Testis (tissue), 3 donors: ENCODE data around the gene BCKDHB. TPM values are rescaled to one million over a fixed set of nuclear protein-coding genes. Genes with fewer than 3 reads are reported as not detected.

Experiments used
- DNase-seq: peaks from one replicate; pipeline ENCODE4 v3.0.0-alpha.2; 2019
- H3K27ac ChIP-seq, 2 donors: fragments of 200-600 bp; sonication (generic); one replicate each; pipeline ENCODE4 v1.5.1; 2019
- H3K27me3 ChIP-seq: fragments of 200-600 bp; sonication (generic); one replicate; pipeline ENCODE4 v1.5.1; 2019
- H3K36me3 ChIP-seq: fragments of 200-600 bp; sonication (generic); one replicate; pipeline ENCODE4 v1.5.1; 2017; ENCODE audit warnings: low read depth; ENCODE audit errors: missing control alignments
- H3K4me1 ChIP-seq: fragments of 200-600 bp; sonication (generic); one replicate; pipeline ENCODE4 v1.5.1; 2019
- H3K4me3 ChIP-seq, 2 donors: fragments of 200-600 bp; sonication (generic); one replicate each; pipeline ENCODE4 v1.5.1; 2017 to 2019
- H3K9me3 ChIP-seq: fragments of 200-600 bp; sonication (generic); one replicate; pipeline ENCODE4 v1.5.1; 2017
- POLR2A ChIP-seq: fragments of 450-650 bp; IDR thresholded peaks from one replicate; pipeline ENCODE4 v1.6.1; 2017; ENCODE audit warnings: antibody characterized with exemption, mild to moderate bottlenecking, moderate library complexity
- WGBS, 2 donors: methylation state at CpG; one replicate each; pipeline ENCODE4 v1.1.5; 2018; 5-methylcytosine and 5-hydroxymethylcytosine counted together
- intact Hi-C: fragments of 100-400 bp; cut with DNase I; formaldehyde crosslinking; loops from one replicate; pipeline ENCODE4 v1.15.1; 2023; ENCODE audit warnings: low total_unique reads
- polyA plus RNA-seq: library from polyadenylated mRNA; stranded (reverse); fragments of 350-450 nt; fragmentation: Illumina TruSeq; extraction: RNeasy Lipid Tissue Mini Kit (QIAGEN cat#74804); gene quantifications from one replicate; pipeline ENCODE4 v1.2.3, GENCODE V29; 2014; ENCODE audit warnings: low read depth, low replicate concordance; ENCODE audit not compliant: insufficient read depth
- total RNA-seq, 2 donors: library from RNA; depleted of rRNA; stranded (reverse); fragments of >200 nt; gene quantifications; one replicate each; pipeline ENCODE4 v1.2.3, GENCODE V29; 2016
- TF ChIP-seq, protein P1 (sequence below), 3 experiments: fragments of 450-650 bp in 2 of 3; fragments of 200-600 bp in 1 of 3; sonication (generic) in 1 of 3; IDR thresholded peaks; one replicate each; pipeline ENCODE4 v1.5.1; 2016 to 2019; ENCODE audit warnings: antibody characterized with exemption in 3 of 3, mild to moderate bottlenecking in 2 of 3, moderate library complexity in 1 of 3

BCKDHB gene
- total and polyA plus RNA-seq, 3 donors from 2014 or later = 22.6 to 29.0 (median 23.3) TPM

DNA sequence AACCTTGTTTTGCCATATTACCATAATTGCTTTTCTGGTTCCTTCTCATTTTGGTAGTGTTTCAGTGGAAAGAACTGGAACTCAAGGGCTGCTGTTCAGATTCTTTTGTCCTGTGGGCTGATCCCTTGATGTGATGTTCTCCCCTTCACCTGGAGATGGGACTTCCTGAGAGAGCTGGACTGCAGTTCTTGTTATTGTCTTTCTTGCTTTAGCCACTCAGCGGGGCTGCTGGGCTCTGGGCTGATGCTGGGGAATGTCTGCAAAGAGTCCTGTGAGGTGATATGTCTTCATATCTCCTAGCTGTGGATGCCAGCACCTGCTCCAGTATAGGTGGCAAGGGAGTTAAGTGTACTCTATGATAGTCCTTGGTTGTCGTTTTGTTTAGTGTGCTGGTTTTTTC, 79.0 kb downstream of the BCKDHB start:
- no peak for TF ChIP-seq POLR2A
- TF ChIP-seq, protein P1, sequence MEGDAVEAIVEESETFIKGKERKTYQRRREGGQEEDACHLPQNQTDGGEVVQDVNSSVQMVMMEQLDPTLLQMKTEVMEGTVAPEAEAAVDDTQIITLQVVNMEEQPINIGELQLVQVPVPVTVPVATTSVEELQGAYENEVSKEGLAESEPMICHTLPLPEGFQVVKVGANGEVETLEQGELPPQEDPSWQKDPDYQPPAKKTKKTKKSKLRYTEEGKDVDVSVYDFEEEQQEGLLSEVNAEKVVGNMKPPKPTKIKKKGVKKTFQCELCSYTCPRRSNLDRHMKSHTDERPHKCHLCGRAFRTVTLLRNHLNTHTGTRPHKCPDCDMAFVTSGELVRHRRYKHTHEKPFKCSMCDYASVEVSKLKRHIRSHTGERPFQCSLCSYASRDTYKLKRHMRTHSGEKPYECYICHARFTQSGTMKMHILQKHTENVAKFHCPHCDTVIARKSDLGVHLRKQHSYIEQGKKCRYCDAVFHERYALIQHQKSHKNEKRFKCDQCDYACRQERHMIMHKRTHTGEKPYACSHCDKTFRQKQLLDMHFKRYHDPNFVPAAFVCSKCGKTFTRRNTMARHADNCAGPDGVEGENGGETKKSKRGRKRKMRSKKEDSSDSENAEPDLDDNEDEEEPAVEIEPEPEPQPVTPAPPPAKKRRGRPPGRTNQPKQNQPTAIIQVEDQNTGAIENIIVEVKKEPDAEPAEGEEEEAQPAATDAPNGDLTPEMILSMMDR (IDR thresholded peaks at IDR 0.05) = no peak
- intact Hi-C loops = no loop called here
- Histone ChIP-seq H3K27ac (no peak overlapping the region), H3K9me3 (no peaks in the 10 kb centered on the region), H3K27me3 (no peaks in the 10 kb centered on the region), H3K4me1 (no peaks in the 10 kb centered on the region), H3K36me3 (no peaks in the 10 kb centered on the region), H3K4me3 (no peak overlapping the region)
- no peak for DNase-seq
- WGBS, 2 donors = 91 to 94% methylated on average over 2 of the region's 2 CpGs

DNA sequence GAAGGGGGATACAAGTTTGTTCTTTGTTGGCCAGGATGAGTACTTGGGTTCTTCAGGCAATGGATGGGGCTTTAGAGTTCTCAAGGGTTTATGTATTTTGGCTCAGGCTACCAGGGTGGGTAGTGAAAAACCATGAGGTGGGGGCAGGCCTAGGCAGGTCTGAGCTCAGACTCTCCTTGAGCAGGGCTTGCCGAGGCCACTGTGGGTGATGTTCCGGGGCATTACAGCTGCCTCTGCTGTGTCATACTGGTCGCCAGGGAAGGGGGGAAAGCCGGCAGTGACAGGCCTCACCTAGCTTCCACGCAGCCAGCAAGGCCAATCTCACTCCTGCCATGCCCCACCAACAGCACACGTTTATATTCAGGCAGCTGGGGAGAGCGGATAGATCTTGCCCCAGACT, 79.6 kb downstream of the BCKDHB start:
- DNase-seq = no peak
- no peak overlapping the region for H3K27ac ChIP-seq
- H3K9me3 ChIP-seq = no peaks in the 10 kb centered on the region
- intact Hi-C loops = no loop called here
- H3K36me3 ChIP-seq = no peaks in the 10 kb centered on the region
- H3K27me3 ChIP-seq = no peaks in the 10 kb centered on the region
- TF ChIP-seq POLR2A = no peak
- TF ChIP-seq, protein P1 (IDR thresholded peaks at IDR 0.05) = no peak
- no peak overlapping the region for H3K4me3 ChIP-seq
- 83 to 87% methylated on average over 1 to 7 of the region's 7 CpGs for WGBS, 2 donors
- no peaks in the 10 kb centered on the region for H3K4me1 ChIP-seq

DNA sequence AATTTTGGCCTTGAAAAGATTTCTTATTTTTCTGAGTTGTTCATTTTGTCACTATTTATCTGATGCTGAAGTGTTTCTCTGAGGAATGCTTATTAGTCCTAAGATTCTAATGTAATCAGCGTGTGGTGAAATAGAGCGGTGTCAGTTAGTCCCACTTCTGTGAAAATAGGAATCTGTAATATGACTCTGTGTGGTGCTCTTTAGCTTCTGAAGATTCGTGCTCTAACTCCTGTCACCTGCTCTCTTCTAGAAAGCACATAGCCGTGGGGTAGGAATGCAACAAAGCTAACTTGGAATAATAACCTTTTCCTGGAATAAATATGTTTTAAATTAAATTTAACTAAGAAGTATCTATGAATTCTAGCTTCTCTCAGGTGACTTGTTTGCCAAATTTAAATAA, 90.4 kb downstream of the BCKDHB start:
- H3K27me3 ChIP-seq = no peaks in the 10 kb centered on the region
- intact Hi-C loops = no loop called here
- WGBS, 2 donors = 75 to 80% methylated on average over 4 of the region's 4 CpGs
- no peak overlapping the region for H3K4me3 ChIP-seq
- H3K36me3 ChIP-seq = no peaks in the 10 kb centered on the region
- no peaks in the 10 kb centered on the region for H3K9me3 ChIP-seq
- TF ChIP-seq, protein P1 (IDR thresholded peaks at IDR 0.05) = no peak
- TF ChIP-seq POLR2A = no peak
- H3K27ac ChIP-seq = no peak overlapping the region
- no peaks in the 10 kb centered on the region for H3K4me1 ChIP-seq
- DNase-seq = no peak

DNA sequence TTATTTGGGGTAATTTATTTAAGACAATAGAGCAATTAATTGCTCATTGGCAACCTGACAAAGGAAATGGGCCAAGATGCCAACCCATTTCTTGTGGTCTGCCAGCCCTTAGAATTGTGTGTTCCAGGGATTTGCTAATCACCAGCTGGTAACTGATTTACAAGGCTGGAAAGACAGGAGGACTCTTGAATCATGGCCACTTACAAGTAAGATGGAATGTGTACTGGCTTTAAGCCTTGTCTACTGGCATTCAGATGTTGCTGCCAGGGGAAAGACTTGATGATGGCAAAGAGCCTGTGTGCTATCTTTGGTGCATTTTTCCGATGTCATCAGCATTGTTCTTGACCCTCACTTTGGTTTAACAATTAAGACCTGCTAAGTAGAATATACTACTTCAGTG, 91.0 kb downstream of the BCKDHB start:
- intact Hi-C loops = no loop called here
- Histone ChIP-seq H3K9me3 (no peaks in the 10 kb centered on the region), H3K27ac (no peak overlapping the region), H3K4me3 (no peak overlapping the region), H3K27me3 (no peaks in the 10 kb centered on the region), H3K4me1 (no peaks in the 10 kb centered on the region), H3K36me3 (no peaks in the 10 kb centered on the region)
- WGBS, 2 donors = 67 to 71% methylated on average over 1 of the region's 1 CpG
- TF ChIP-seq POLR2A = no peak
- DNase-seq = no peak

DNA sequence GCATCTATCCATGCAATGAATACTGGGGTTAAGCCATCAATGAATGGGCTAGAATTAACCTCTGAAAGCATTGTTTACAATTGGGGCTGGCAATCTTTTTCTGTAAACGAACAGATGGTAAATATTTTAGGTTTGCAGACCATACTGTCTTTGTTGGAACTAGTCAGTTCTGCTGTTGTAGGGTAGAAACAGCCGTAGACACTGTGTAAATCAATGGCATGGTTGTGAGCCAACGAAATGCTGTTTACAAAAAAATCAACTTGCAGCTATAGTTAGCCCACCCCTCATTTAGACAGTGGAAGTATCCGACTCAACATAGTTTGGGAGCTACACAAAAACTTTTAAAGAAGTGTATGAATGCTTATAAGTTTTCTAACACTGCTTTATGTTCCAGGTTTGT, 91.5 kb downstream of the BCKDHB start:
- WGBS, 2 donors = 87 to 90% methylated on average over 4 of the region's 4 CpGs

More for the DNA sequence above, 91.5 kb downstream of the BCKDHB start:
- intact Hi-C loops = no loop called here
- DNase-seq = no peak
- Histone ChIP-seq H3K9me3 (no peaks in the 10 kb centered on the region), H3K36me3 (no peaks in the 10 kb centered on the region), H3K27ac (no peak overlapping the region), H3K27me3 (no peaks in the 10 kb centered on the region), H3K4me1 (no peaks in the 10 kb centered on the region), H3K4me3 (no peak overlapping the region)
- no peak for TF ChIP-seq POLR2A
- TF ChIP-seq, protein P1 (IDR thresholded peaks at IDR 0.05) = no peak
